Calu3 (cell line): ENCODE measurements around the gene SLC16A3. TPM values are rescaled to one million over a fixed set of nuclear protein-coding genes. Genes with fewer than 3 reads are reported as not detected.

Source experiments
- BruUV-seq: library from RNA; stranded (reverse); fragments of 400-500 nt; replicated peaks from 2 replicates; lab custom pipeline; 2021; lab: Mats Ljungman, UMichigan
- CTCF ChIA-PET: fragments of 300-600 bp; sonication (Branson Sonifier 250); formaldehyde crosslinking; loops from one replicate; lab custom pipeline; 2022; ENCODE audit warnings: antibody characterized with exemption; lab: Charles Lee
- DNase-seq: peaks from one replicate; pipeline ENCODE4 v3.0.0; 2022
- H3K27ac Mint-ChIP-seq: one replicate; pipeline ENCODE4 v1.8.0; 2022; ENCODE audit warnings: mixed read lengths; ENCODE audit not compliant: unreplicated experiment
- H3K27me3 Mint-ChIP-seq: one replicate; pipeline ENCODE4 v1.8.0; 2022; ENCODE audit warnings: mixed read lengths; ENCODE audit not compliant: unreplicated experiment
- H3K36me3 Mint-ChIP-seq: one replicate; pipeline ENCODE4 v1.8.0; 2022; ENCODE audit warnings: mild to moderate bottlenecking, moderate library complexity, mixed read lengths; ENCODE audit not compliant: insufficient read depth, unreplicated experiment
- H3K4me1 Mint-ChIP-seq: one replicate; pipeline ENCODE4 v1.8.0; 2022; ENCODE audit warnings: mild to moderate bottlenecking, low read depth, mixed read lengths; ENCODE audit not compliant: unreplicated experiment
- H3K4me3 Mint-ChIP-seq: one replicate; pipeline ENCODE4 v1.8.0; 2022; ENCODE audit warnings: mild to moderate bottlenecking, low read depth, moderate library complexity, mixed read lengths; ENCODE audit not compliant: unreplicated experiment
- H3K9me3 Mint-ChIP-seq: one replicate; pipeline ENCODE4 v1.8.0; 2022; ENCODE audit warnings: low read depth, mixed read lengths; ENCODE audit not compliant: unreplicated experiment
- CTCF ChIP-seq: fragments of 200-600 bp; IDR thresholded peaks from one replicate; pipeline ENCODE4 v1.8.0; 2022; ENCODE audit warnings: antibody characterized with exemption; ENCODE audit not compliant: unreplicated experiment
- intact Hi-C: fragments of 100-400 bp; cut with micrococcal nuclease; formaldehyde crosslinking; loops from one replicate; pipeline ENCODE4 v1.10.0; 2022; ENCODE audit not compliant: unreplicated experiment
- total RNA-seq: library from RNA; stranded (reverse); gene quantifications from 2 replicates; pipeline ENCODE4 v1.2.3, GENCODE V29; 2022

The SLC16A3 gene
- total RNA-seq, 1 experiment from 2014 or later: 47.2 TPM

- CTCF ChIA-PET: interaction anchor here (1.4 kb wide), 1 partner anchor 26 kb away, joined by 7 read pairs; no protein-coding TSS in a partner anchor
- intact Hi-C loops: no loop called here
- Mint-ChIP-seq H3K4me3 (peak overlapping the region; percentile 28), H3K4me1 (peaks cover 20% of the 10 kb centered on the region), H3K27me3 (no peaks in the 10 kb centered on the region), H3K9me3 (no peaks in the 10 kb centered on the region), H3K27ac (no peak overlapping the region), H3K36me3 (peaks cover 59% of the 10 kb centered on the region)
- DNase-seq: peak; percentile 71
- no peak for TF ChIP-seq CTCF
- no TSS peak for BruUV-seq
Observed at GRCh38 chr17:82231562-82232321, 2.9 kb downstream of the SLC16A3 start.

GRCh38 chr17:82232322-82232820, 3.5 kb downstream of the SLC16A3 start:
- Mint-ChIP-seq H3K36me3 (peaks cover 52% of the 10 kb centered on the region), H3K4me1 (peaks cover 20% of the 10 kb centered on the region), H3K4me3 (peak overlapping the region; percentile 28), H3K9me3 (no peaks in the 10 kb centered on the region), H3K27ac (no peak overlapping the region), H3K27me3 (no peaks in the 10 kb centered on the region)
- DNase-seq: no peak
- intact Hi-C loops: no loop called here
- TF ChIP-seq CTCF: no peak
- BruUV-seq: no TSS peak
- CTCF ChIA-PET: interaction anchor here (1.4 kb wide), 1 partner anchor 26 kb away, joined by 7 read pairs; no protein-coding TSS in a partner anchor

GRCh38 chr17:82232876-82233785, 4.3 kb downstream of the SLC16A3 start:
- CTCF ChIA-PET: no interaction called here
- H3K36me3 Mint-ChIP-seq: peaks cover 48% of the 10 kb centered on the region
- BruUV-seq: no TSS peak

More at GRCh38 chr17:82232876-82233785, 4.3 kb downstream of the SLC16A3 start:
- Mint-ChIP-seq H3K27me3 (no peaks in the 10 kb centered on the region), H3K27ac (no peak overlapping the region), H3K4me3 (no peak overlapping the region), H3K4me1 (peaks cover 20% of the 10 kb centered on the region), H3K9me3 (no peaks in the 10 kb centered on the region)
- intact Hi-C loops: no loop called here
- no peak for DNase-seq
- no peak for TF ChIP-seq CTCF
